Kasumi-1 (cell line): ENCODE data around the gene INO80.

Source experiments
- DNase-seq, 2 experiments: peaks; one replicate each; lab custom pipeline; 2025; lab: John Stamatoyannopoulos, UW

The INO80 gene

GRCh38 chr15:40929660-40930429 is 186.2 kb downstream of the INO80 start:
- DNase-seq, result no peak
